ENCODE data around the gene C11orf97.

GRCh38 chr11:94515398-94515797 is 3.1 kb downstream of the C11orf97 start:
- no peak for TF ChIP-seq ZNF800 (CRISPR knock-in tag; IDR thresholded peaks at IDR 0.05)
- no peak for TF ChIP-seq REST (IDR thresholded peaks at IDR 0.05; ENCODE audit: borderline replicate concordance in 1 of 2, low read depth in 1 of 2, low read length in 2 of 2)
- TF ChIP-seq RAD51 (IDR thresholded peaks at IDR 0.05; ENCODE audit: borderline replicate concordance): no peak
- no peak for TF ChIP-seq MTF1 (CRISPR knock-in tag; IDR thresholded peaks at IDR 0.05)
- no peak for TF ChIP-seq PAF1 (CRISPR knock-in tag; IDR thresholded peaks at IDR 0.05)
- no peak for TF ChIP-seq U2AF2 (IDR thresholded peaks at IDR 0.05; ENCODE audit: low read depth, low read length)
- no peak for TF ChIP-seq ZFP36 (IDR thresholded peaks at IDR 0.05; ENCODE audit: borderline replicate concordance, low read depth, low read length, partially characterized antibody)
- TF ChIP-seq THRA (CRISPR knock-in tag; IDR thresholded peaks at IDR 0.05; ENCODE audit: borderline replicate concordance): no peak
- TF ChIP-seq FOXM1 (CRISPR knock-in tag; IDR thresholded peaks at IDR 0.05): no peak

Measured in HepG2 (cell line).